Smooth muscle cell of the pulmonary artery (primary cell): ENCODE results near the gene TAF7. TPM values are rescaled to one million over a fixed set of nuclear protein-coding genes. Genes with fewer than 3 reads are reported as not detected.

ENCODE experiments used
- total RNA-seq: library from RNA; depleted of rRNA; stranded (reverse); fragments of >200 nt; gene quantifications from 2 replicates; pipeline ENCODE4 v1.2.3, GENCODE V29; 2014

TAF7 gene
- 56.6 and 69.0 TPM in 2 replicates for total RNA-seq

DNA sequence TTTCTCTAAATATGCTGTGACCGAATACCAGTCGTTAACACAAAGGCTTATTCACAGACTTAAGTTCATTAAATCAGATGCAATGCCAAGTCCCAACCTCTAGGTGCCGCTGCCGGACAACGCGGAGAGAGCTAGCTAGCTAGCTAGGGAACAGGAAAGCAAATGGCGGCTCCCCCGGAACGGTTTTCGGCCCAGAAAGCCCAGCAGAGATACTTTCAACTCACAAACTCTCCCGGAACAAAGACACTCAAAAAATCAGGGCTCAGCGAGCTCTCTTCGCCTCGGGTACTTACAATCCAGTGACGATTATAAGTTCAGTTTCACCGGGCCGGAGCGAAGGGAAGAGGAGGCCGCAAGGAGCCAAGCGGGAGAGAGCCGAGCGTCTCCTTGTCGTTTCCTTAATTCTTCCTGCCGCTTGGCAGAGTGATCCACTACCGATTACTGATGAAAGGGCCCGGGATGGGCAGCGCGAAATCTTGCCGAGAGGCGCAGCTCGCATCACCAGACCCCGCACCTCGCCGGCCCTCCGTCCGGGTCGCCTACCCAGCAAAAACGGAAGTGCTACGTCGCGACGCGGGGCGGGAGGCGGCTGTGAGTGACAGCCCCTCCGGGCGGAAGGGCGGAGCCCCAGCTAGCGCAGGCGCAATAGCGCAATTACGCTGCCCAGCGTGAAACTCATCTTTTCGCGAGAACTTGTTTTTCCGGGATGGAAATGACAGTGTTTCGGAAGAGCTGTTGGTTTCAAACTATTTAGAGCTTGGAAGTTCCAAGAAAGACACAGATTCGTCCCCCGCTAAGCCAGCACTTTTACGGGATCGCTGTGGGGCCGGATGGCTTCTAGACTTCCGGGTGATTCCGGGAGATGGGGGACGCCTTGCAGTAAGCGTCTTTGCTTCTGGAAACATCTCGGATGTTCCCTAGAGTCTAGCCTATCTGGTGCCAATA lies at the start of gene TAF7:
Gene TAF7, minus strand, starts transcription at position 560 of the 945 bp plus-strand sequence. CDS start 740 bp downstream, outside the sequence.

GRCh38 chr5:141363952-141364660 lies 43.5 kb upstream of the TAF7 start, which contains the start of gene PCDHGA5:
Gene PCDHGA5, plus strand, starts transcription at chr5:141364162. Its CDS starts 169 bp downstream, at chr5:141364331.

GRCh38 chr5:141359790-141360426 lies 39.3 kb upstream of the TAF7 start, which contains the start of gene PCDHGB2:
Gene PCDHGB2, plus strand, starts transcription at chr5:141359994. Its CDS starts 142 bp downstream, at chr5:141360136.

GRCh38 chr5:141354900-141355469 lies 34.4 kb upstream of the TAF7 start, which contains the start of gene PCDHGA4:
Gene PCDHGA4, plus strand, starts transcription at chr5:141355021. Its CDS starts 87 bp downstream, at chr5:141355108.

DNA sequence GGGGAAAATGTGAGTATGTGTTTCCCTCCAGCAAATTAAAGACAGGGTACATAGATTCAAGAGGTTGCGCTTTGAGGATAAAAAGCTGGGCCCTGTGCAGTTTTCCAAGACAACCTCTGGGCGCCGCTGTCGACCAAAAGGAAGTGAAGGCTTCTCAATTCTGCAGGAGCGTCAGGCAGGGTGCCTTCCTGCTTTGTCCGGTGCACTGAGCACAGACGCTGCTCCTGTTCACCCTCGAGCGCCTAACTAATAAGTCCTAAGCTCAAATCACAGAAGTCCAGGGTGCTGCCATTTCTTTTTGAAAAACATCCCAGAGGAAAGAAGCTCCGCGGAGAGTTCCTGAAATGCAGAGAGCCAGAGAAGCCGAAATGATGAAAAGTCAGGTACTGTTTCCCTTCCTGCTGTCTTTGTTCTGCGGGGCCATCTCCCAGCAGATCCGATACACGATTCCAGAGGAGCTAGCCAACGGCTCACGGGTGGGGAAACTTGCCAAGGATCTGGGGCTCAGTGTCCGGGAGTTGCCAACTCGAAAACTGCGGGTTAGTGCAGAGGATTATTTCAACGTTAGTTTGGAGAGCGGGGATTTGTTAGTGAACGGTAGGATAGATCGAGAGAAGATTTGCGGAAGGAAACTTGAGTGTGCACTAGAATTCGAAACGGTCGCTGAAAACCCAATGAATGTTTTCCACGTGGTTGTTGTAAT lies 29.5 kb upstream of the TAF7 start, which contains the start of gene PCDHGB1:
Gene PCDHGB1, plus strand, starts transcription at position 183 of the 703 bp plus-strand sequence. Its CDS starts 162 bp downstream, at position 345.

DNA sequence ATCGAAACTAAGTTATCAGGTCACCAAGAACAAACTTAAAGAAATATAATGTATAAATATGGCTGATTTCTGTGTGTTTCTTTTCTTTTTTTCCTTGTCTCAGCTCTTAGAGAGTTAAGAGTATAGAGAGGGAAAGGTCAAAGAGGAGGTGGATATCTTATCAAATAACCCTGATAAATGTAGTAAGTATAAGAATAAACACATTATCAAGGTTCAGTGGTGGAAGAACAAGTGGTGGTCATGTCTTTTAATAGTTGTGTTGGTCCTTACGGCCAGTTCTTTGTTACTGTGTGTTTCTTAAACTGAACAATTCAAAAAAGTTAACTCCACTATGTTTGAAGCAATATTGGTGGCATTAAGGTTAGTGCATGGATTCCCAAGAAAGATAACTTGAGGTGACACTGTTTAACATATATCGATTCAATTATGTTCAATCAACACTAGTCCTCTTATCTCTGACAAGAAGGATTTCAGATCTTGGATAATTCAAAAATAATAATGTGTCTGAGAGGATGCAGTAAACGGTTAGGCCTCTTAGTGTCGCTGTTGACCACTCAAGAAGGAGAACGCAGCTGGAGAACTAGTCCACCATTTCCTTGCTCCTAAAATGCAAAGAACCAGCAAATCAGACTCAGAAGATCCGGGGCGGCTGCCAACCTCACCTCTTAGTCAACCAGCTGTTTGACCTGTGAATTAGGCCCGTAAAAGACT lies 22.8 kb upstream of the TAF7 start, which contains the start of gene PCDHGA3:
Gene PCDHGA3, plus strand, starts transcription at position 588 of the 711 bp plus-strand sequence. CDS start 205 bp downstream, outside the sequence.

DNA sequence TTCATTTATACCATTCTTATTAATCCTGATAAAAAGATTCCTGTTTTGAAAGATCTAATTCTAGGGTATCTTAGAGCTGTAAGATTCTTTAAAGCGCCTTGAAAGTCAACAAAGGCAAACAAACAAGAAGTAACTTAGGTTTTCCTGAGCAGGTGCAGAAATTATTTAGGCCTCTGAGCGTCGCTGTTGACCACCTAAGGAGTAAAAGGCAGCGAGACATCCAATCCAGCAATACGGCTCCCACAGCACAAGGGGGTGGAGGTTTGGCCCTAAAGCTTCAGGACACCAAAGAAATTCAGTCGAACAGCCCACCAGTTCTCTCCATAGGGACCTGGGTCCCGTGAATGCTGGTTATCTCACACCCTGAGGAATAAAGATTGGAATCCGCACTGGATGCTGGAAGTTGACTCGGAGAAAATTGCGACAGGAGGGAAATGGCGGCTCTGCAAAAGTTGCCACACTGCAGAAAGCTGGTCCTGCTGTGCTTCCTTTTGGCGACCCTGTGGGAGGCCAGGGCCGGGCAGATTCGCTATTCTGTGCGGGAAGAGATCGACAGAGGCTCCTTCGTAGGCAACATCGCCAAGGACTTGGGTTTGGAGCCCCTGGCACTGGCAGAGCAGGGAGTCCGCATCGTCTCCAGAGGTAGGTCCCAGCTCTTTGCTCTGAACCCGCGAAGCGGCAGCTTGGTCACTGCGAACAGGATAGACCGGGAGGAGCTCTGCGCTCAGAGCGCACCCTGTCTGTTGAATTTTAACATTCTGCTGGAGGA lies 18.1 kb upstream of the TAF7 start, which contains the start of gene PCDHGA2:
Gene PCDHGA2, plus strand, starts transcription at position 223 of the 769 bp plus-strand sequence.

DNA sequence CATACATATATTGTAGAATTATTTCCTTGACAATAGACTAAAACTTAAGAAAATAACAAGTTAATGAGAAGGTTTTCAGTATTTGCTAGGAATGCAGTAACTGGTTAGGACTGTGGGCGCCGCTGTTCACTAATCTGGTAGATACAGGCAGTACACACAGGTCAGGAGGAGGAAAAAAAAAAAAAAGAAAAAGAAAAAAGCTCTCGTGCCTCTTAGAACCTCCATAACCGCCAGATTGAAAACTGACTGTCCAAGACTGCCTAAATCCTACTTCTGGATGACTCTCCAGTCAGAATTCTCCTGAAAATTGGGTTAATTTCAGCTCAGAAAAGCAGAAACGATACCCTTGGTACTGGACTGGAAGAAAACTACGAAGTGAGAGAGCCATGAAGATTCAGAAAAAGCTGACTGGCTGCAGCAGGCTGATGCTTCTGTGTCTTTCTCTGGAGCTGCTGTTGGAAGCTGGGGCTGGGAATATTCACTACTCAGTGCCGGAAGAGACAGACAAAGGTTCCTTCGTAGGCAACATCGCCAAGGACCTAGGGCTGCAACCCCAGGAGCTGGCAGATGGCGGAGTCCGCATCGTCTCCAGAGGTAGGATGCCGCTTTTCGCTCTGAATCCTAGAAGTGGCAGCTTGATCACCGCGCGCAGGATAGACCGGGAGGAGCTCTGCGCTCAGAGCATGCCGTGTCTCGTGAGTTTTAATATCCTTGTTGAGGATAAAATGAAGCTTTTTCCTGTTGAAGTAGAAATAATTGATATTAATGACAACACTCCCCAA lies 9.9 kb upstream of the TAF7 start, which contains the start of gene PCDHGA1:
Gene PCDHGA1, plus strand, starts transcription at position 216 of the 782 bp plus-strand sequence.

DNA sequence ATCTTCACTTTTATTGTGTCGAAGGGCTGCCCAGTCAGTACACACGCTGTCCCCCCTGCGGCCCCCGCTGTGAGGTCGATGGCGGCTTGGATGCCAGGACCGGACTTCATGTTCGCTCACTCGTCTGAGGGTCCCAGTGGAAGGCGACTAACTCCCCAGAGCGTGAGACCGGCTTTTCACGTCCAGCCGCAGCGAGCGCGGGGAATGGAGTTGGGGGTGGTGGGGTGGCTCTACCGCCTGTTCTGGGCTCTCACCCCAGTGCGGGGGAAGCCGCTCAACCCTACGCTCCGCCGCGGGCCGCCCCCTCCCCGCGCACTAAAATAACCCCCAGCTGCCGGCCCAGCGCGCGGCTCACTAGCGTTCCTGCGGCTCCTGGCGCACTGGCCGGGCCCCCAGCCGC lies 16.8 kb downstream of the TAF7 start, which contains the start of gene SLC25A2:
Gene SLC25A2, minus strand, starts transcription at position 294 of the 400 bp plus-strand sequence. Its CDS starts 184 bp downstream, at position 110.

Other genes starting within 250 kb of the TAF7 start
- 3.6 and 4.4 TPM in 2 replicates for gene PCDHB2, start 226.2 kb downstream of the TAF7 start, total RNA-seq
- gene PCDHB3, start 220.3 kb downstream of the TAF7 start, total RNA-seq = 0.79 and 1.6 TPM in 2 replicates
- 0.20 and 0.59 TPM in 2 replicates for gene PCDHB4, start 199.0 kb downstream of the TAF7 start, total RNA-seq
- 0.36 and 2.2 TPM in 2 replicates for gene PCDHB5, start 185.6 kb downstream of the TAF7 start, total RNA-seq
- 0.20 and 0.36 TPM in 2 replicates for gene PCDHB6, start 170.7 kb downstream of the TAF7 start, total RNA-seq
- gene PCDHB7, start 148.1 kb downstream of the TAF7 start, total RNA-seq = 0.33 and 1.1 TPM in 2 replicates
- gene PCDHB8, start 143.0 kb downstream of the TAF7 start, total RNA-seq = 0.26 and 1.3 TPM in 2 replicates
- 0.50 and 0.59 TPM in 2 replicates for gene PCDHB16, start 138.4 kb downstream of the TAF7 start, total RNA-seq
- 0.40 and 0.59 TPM in 2 replicates for gene PCDHB9, start 133.6 kb downstream of the TAF7 start, total RNA-seq
- gene PCDHB10, start 128.4 kb downstream of the TAF7 start, total RNA-seq = 0.79 and 1.4 TPM in 2 replicates
- 0.69 and 0.85 TPM in 2 replicates for gene PCDHB11, start 121.2 kb downstream of the TAF7 start, total RNA-seq
- 0.26 and 0.46 TPM in 2 replicates for gene PCDHB12, start 112.1 kb downstream of the TAF7 start, total RNA-seq
- 0.59 and 1.8 TPM in 2 replicates for gene PCDHB13, start 106.9 kb downstream of the TAF7 start, total RNA-seq
- gene PCDHB14, start 97.4 kb downstream of the TAF7 start, total RNA-seq = 1.6 and 2.1 TPM in 2 replicates
- 0.59 and 0.91 TPM in 2 replicates for gene PCDHB15, start 75.4 kb downstream of the TAF7 start, total RNA-seq
- gene SLC25A2, start 16.7 kb downstream of the TAF7 start, total RNA-seq = 0.13 and 0.26 TPM in 2 replicates
- gene PCDHGA1, start 9.7 kb upstream of the TAF7 start, total RNA-seq = 1.2 and 1.4 TPM in 2 replicates
- 2.8 and 4.2 TPM in 2 replicates for gene PCDHGA2, start 18.0 kb upstream of the TAF7 start, total RNA-seq
- gene PCDHGA3, start 23.0 kb upstream of the TAF7 start, total RNA-seq = 0.79 and 3.0 TPM in 2 replicates
- gene PCDHGB1, start 29.3 kb upstream of the TAF7 start, total RNA-seq = 2.2 and 3.8 TPM in 2 replicates
- 11.6 and 16.9 TPM in 2 replicates for gene PCDHGA4, start 34.2 kb upstream of the TAF7 start, total RNA-seq
- gene PCDHGB2, start 39.2 kb upstream of the TAF7 start, total RNA-seq = 3.2 and 3.9 TPM in 2 replicates
- 1.8 and 2.3 TPM in 2 replicates for gene PCDHGA5, start 43.4 kb upstream of the TAF7 start, total RNA-seq
- 7.8 and 8.1 TPM in 2 replicates for gene PCDHGB3, start 49.5 kb upstream of the TAF7 start, total RNA-seq
- gene PCDHGA6, start 53.1 kb upstream of the TAF7 start, total RNA-seq = 5.3 and 6.7 TPM in 2 replicates
- gene PCDHGA7, start 62.0 kb upstream of the TAF7 start, total RNA-seq = 6.9 and 10.3 TPM in 2 replicates
- 26.1 and 54.1 TPM in 2 replicates for gene PCDHGB4, start 66.9 kb upstream of the TAF7 start, total RNA-seq
- gene PCDHGA8, start 71.8 kb upstream of the TAF7 start, total RNA-seq = 4.0 and 4.3 TPM in 2 replicates
- 34.3 and 47.0 TPM in 2 replicates for gene PCDHGB5, start 77.2 kb upstream of the TAF7 start, total RNA-seq
- gene PCDHGA9, start 82.0 kb upstream of the TAF7 start, total RNA-seq = 5.2 and 5.5 TPM in 2 replicates
- 3.9 and 4.8 TPM in 2 replicates for gene PCDHGB6, start 87.2 kb upstream of the TAF7 start, total RNA-seq
- gene PCDHGA10, start 92.2 kb upstream of the TAF7 start, total RNA-seq = 8.3 and 9.4 TPM in 2 replicates
- 13.8 and 14.7 TPM in 2 replicates for gene PCDHGB7, start 96.9 kb upstream of the TAF7 start, total RNA-seq
- 20.6 and 27.7 TPM in 2 replicates for gene PCDHGA11, start 100.3 kb upstream of the TAF7 start, total RNA-seq
- 40.2 and 46.0 TPM in 2 replicates for gene PCDHGA12, start 109.7 kb upstream of the TAF7 start, total RNA-seq
- gene PCDHGC3, start 155.2 kb upstream of the TAF7 start, total RNA-seq = 77.2 and 94.3 TPM in 2 replicates
- 3.5 and 4.2 TPM in 2 replicates for gene PCDHGC4, start 164.2 kb upstream of the TAF7 start, total RNA-seq
- 4.6 and 7.3 TPM in 2 replicates for gene PCDHGC5, start 168.3 kb upstream of the TAF7 start, total RNA-seq